ENCODE data around the gene EPDR1.

The EPDR1 gene

GRCh38 chr7:37923996-37924395 lies 3.6 kb downstream of the EPDR1 start:
- Histone ChIP-seq H3K36me3 (no peaks in the 10 kb centered on the region), H3K4me1 (ENCODE audit: control insufficient read depth in 1 of 2, insufficient read depth in 1 of 2, low read depth in 1 of 2, low read length in 1 of 2) (peaks cover 13 to 16% of the 10 kb centered on the region in 2 experiments), H3K4me3 (ENCODE audit: low read depth in 1 of 2, low read length in 1 of 2) (no peak overlapping the region), H3K9me3 (no peaks in the 10 kb centered on the region), H3K27ac (no peak overlapping the region), H3K27me3 (peaks cover 34% of the 10 kb centered on the region)
- TF ChIP-seq CTCF (IDR thresholded peaks at IDR 0.05), result no peak

- Histone ChIP-seq H3K27ac (no peak overlapping the region), H3K27me3 (peaks cover 28% of the 10 kb centered on the region), H3K9me3 (no peaks in the 10 kb centered on the region), H3K4me3 (ENCODE audit: low read depth in 1 of 2, low read length in 1 of 2) (no peak overlapping the region), H3K36me3 (no peaks in the 10 kb centered on the region), H3K4me1 (ENCODE audit: control insufficient read depth in 1 of 2, insufficient read depth in 1 of 2, low read depth in 1 of 2, low read length in 1 of 2) (peaks cover 13 to 16% of the 10 kb centered on the region in 2 experiments)
- no peak for TF ChIP-seq CTCF (IDR thresholded peaks at IDR 0.05)
These were observed 4.1 kb downstream of the EPDR1 start for GRCh38 chr7:37924491-37925041.

- H3K4me3 ChIP-seq (ENCODE audit: low read depth in 1 of 2, low read length in 1 of 2), result no peak overlapping the region
- H3K27ac ChIP-seq, result no peak overlapping the region
- TF ChIP-seq CTCF (IDR thresholded peaks at IDR 0.05), result no peak
- H3K36me3 ChIP-seq, result no peaks in the 10 kb centered on the region
- peaks cover 9 to 10% of the 10 kb centered on the region in 2 experiments for H3K4me1 ChIP-seq (ENCODE audit: control insufficient read depth in 1 of 2, insufficient read depth in 1 of 2, low read depth in 1 of 2, low read length in 1 of 2)
- peaks cover 18% of the 10 kb centered on the region for H3K27me3 ChIP-seq
- H3K9me3 ChIP-seq, result no peaks in the 10 kb centered on the region
These were observed 5.2 kb downstream of the EPDR1 start for GRCh38 chr7:37925620-37926019.

GRCh38 chr7:37927773-37928444 lies 7.5 kb downstream of the EPDR1 start:
- Histone ChIP-seq H3K36me3 (no peaks in the 10 kb centered on the region), H3K4me3 (ENCODE audit: low read depth in 1 of 2, low read length in 1 of 2) (no peak overlapping the region), H3K27ac (no peak overlapping the region), H3K27me3 (no peaks in the 10 kb centered on the region), H3K4me1 (ENCODE audit: control insufficient read depth in 1 of 2, insufficient read depth in 1 of 2, low read depth in 1 of 2, low read length in 1 of 2) (no peaks in the 10 kb centered on the region), H3K9me3 (no peaks in the 10 kb centered on the region)
- no peak for TF ChIP-seq CTCF (IDR thresholded peaks at IDR 0.05)

- no peak overlapping the region for H3K4me3 ChIP-seq (ENCODE audit: low read depth in 1 of 2, low read length in 1 of 2)
- no peak overlapping the region for H3K27ac ChIP-seq
- H3K36me3 ChIP-seq, result no peaks in the 10 kb centered on the region
- H3K4me1 ChIP-seq (ENCODE audit: control insufficient read depth in 1 of 2, insufficient read depth in 1 of 2, low read depth in 1 of 2, low read length in 1 of 2), result no peaks in the 10 kb centered on the region
- H3K27me3 ChIP-seq, result no peaks in the 10 kb centered on the region
- no peaks in the 10 kb centered on the region for H3K9me3 ChIP-seq
- no peak for TF ChIP-seq CTCF (IDR thresholded peaks at IDR 0.05)
These were observed 8.4 kb downstream of the EPDR1 start for GRCh38 chr7:37928878-37929277.

Data from neutrophil (primary cell).